Measurements from ENCODE around the gene TMEM151A. TPM values are rescaled to one million over a fixed set of nuclear protein-coding genes. Genes with fewer than 3 reads are reported as not detected.
"Not testable (repeated sequence)": the region's sequence is repeated elsewhere in the genome, so short reads cannot be mapped to it uniquely, and the experiment has no call there.

Gene TMEM151A
- total RNA-seq, 1 donor from 2014 or later, result 0.14 TPM

DNA sequence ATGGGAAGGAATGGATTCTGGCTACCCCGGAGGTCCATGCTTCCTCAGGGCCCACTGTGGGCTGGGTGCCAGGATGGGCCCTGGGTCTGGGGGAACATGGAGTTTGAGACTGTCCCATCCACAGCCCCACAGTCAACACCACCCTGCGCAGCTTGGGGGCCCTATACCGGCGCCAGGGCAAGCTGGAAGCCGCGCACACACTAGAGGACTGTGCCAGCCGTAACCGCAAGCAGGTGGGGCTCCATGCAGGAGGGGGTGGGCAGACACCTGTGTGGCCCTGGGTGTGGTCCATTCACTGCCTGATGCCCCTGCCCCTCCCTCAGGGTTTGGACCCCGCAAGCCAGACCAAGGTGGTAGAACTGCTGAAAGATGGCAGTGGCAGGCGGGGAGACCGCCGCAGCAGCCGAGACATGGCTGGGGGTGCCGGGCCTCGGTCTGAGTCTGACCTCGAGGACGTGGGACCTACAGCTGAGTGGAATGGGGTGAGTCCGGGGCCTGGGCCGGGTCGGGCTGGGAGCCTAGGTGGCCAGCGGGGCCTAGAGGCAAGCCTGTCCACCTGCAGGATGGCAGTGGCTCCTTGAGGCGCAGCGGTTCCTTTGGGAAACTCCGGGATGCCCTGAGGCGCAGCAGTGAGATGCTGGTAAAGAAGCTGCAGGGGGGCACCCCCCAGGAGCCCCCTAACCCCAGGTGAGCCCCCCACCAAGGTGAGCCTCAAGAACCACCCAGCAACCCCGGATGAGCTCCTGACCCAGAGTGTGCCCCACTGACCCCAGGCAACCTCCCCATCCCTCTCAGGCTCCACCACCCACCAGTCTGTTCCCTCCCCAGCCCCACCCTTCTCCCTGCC, 25.9 kb upstream of the TMEM151A start:
- ATAC-seq, result no peak
- DNase-seq (ENCODE audit: missing footprints), result no peak
- intact Hi-C loops (cut with DNase I), result no loop called here

DNA sequence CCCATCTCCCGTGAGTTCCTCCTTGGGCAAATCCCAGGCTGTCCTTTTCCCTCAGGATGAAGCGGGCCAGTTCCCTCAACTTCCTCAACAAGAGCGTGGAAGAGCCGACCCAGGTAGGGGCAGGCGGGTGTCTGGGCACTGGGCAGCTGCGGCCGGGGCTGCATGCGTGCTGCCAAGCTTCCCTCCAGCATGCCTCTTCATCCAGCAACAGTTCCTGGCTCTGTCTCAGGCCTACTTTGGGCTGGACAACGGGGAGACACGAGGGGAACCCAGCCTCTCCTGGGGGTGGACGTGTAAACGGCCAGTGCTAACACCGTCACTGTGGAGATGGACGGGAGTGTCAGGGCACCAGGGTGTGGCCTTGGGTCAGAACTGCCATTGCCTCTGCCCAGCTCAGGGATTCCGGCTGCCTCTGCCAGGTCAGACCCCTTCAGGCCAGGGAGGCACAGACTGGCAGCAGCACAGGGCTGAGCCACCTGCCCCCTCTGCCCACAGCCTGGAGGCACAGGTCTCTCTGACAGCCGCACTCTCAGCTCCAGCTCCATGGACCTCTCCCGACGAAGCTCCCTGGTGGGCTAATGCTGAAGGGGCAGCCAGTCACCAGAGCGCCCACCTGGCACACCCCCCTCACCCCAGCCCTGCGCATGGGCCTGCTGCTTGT, 25.2 kb upstream of the TMEM151A start:
- ATAC-seq, result no peak
- intact Hi-C loops (cut with DNase I), result no loop called here
- DNase-seq (ENCODE audit: missing footprints), result no peak

DNA sequence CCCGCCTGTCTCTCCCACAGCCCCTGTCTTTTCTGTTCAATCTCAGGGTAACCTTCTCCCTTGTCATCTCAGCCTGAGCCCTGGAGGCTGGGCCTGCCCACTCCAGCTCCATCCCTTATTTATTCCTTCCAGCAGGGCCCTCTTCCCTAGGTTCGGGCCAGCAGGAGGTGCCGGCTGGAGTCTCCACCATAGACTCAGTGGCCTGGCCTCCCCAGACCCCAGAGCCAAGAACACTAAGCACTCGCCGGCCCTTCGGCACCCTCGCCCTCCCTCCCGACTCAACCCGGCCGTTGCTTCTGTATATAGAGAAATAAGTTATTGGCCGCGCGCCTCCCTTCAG, 24.7 kb upstream of the TMEM151A start:
- DNase-seq (ENCODE audit: missing footprints), result no peak
- intact Hi-C loops (cut with DNase I), result no loop called here

DNA sequence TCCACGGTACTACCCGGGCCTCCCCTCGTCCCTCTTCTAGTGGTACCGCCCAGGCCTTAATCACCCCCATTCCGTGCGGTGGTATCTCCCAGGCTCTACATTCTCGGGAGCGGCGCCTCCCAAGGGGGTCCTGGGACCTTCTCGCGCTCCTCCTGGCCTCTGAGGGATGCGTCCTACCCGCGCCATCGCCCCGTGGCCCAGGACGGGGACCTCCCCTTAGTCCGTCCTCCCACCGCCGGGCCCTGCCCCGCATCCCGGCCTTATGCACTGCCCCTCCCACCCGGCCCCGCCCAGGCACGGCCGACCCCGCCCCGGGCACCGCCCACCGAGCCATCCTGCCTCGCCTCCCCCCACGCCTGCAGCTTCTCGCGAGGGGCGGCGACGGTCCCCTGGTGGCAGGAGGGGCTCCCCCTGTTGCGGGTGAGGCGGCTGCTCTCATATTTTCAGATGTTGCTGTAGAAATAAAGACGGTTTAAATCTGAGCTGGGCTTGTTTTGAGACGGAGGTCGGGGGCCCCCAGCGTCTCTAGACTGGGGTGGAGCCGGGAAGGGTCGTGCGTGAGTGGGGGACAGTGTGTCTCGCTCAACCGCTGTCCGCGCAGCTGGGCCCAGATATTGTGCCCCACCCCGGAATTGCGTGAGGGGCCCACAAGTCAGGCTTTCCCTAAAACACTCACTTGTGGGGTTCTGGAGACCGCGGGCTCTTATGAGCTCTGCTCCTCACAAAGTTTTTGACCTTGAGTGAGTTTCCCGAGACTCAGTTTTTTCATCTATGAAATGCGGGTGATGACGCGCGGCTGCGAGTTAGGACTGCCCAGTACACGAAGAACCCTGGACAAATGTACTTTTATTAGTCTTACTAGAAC, 24.1 kb upstream of the TMEM151A start:
- ATAC-seq, result peak; percentile 88
- peak; percentile 95 for DNase-seq (ENCODE audit: missing footprints)
- intact Hi-C loops (cut with DNase I), result no loop called here

More for the DNA sequence above, 24.7 kb upstream of the TMEM151A start:
- no peak for ATAC-seq

DNA sequence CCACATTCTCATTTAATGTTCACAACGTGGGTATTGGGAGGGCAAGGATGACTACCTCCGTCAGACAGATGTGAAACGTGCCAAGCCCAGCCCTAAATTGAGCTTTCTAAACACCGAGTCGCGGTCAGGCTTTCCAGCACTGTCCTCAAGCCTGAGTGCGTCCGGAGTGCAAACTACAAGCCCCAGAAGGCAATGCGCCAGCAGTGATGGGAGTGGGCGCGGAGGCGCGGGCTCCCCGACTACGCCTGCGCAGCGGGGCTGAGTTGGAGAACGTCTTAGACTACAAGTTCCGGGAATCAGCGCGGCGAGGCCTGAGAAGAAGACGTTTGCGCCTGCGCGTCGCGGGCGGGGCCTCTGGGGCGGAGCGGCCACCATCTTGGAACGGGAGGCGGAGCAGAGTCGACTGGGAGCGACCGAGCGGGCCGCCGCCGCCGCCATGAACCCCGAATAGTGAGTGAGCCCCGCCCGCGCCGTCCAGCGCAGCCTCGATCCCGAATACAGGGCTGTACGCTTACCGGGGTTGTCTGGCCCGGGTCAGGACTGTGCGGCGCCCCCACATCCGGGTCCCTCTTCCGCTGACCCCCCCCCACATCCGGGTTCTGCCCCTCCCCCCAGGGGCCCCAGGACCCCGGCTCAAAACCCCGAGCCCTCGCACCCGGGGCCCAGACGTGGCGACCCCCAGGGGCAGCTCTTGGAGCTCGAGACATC, 23.3 kb upstream of the TMEM151A start, which contains the start of gene RAB1B:
TSS of gene RAB1B (plus strand) at position 396 of the 708 bp plus-strand sequence. CDS start at position 437, 41 bp downstream.
- intact Hi-C loops (cut with DNase I), result no loop called here
- ATAC-seq (peak; percentile 94), DNase-seq (ENCODE audit: missing footprints) (peak; percentile 100)

DNA sequence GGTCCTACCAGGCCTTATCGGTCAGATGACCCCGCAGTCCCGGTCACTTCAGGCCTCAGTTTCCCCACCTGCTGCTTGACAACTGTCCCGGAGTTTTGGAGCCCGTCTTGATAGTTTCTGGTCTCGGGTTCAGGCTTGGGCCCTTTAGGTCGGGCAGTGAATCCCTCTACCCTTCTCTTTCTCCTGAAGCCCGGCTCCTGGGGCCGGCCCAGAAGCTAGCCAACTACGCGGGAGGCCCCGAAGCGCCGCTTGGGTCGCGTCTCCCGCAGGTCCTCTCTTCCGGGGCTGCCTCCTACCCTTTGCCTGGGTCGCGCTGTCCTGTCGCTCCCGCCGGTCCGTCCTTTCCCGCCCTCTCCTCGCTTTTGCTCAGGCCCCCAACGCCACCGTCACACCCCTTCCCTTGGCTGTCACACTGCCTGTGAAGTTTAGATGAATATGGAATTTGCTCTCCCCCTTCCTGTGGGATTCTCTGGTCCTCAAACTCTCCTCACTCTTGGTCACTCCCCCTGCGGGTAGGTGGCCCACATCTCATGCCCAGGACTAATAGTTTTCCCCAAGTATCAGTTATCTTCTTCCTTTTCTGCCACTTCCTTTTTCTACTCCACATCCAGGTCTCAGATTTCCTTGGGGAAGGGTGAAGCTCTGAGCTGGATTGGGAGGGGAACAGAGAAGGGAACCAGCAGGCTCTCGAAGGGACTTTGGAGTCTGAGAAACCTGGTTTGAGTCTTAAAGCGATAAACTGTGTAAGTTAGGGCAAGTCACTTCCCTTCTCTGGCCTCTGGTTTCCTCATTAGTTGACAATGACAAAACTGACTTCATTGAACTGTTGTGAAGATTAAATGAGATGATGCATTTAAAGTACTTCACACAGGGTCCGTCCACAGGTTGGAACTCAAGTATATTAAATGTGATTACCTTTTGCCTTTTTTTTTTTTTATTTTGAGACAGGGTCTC, 22.5 kb upstream of the TMEM151A start:
- ATAC-seq, result no peak
- intact Hi-C loops (cut with DNase I), result no loop called here
- no peak for DNase-seq (ENCODE audit: missing footprints)

DNA sequence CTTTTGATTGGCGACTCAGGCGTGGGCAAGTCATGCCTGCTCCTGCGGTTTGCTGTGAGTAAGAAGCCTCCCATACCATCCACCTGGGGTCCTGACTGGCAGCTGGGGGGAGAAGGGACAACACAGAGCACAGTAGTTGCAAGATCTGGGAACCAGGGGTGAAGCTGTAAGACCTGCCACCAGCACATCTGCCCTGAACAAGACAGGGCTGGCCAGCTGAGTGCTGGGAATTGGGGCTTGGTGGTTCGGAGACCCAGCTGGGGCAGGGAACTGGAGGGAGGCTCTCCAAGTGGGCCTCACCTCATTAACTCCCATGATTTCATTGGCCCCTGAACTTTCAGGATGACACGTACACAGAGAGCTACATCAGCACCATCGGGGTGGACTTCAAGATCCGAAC, 19.9 kb upstream of the TMEM151A start:
- no peak for ATAC-seq
- intact Hi-C loops (cut with DNase I), result no loop called here
- no peak for DNase-seq (ENCODE audit: missing footprints)

DNA sequence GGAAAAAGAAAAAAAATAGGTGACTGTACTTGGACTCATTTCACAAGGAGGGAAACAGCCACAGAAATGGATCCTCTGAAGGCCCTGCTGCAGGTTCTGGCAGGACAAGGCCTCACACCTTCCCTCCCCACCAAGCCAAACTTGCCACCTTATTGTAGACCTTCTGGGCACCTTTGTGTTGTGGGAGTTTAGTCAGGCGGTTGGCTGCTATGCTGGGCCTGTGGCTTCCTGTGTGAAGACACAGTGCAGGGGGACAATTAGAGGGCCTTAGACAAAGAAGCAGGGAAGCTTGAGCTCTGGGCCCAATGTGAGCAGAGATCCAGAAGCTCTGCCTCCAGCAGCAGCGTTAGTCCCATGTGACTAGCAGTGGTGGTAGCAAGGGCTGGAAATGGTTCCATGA, 19.1 kb upstream of the TMEM151A start:
- DNase-seq (ENCODE audit: missing footprints), result no peak
- intact Hi-C loops (cut with DNase I), result no loop called here
- ATAC-seq, result no peak

DNA sequence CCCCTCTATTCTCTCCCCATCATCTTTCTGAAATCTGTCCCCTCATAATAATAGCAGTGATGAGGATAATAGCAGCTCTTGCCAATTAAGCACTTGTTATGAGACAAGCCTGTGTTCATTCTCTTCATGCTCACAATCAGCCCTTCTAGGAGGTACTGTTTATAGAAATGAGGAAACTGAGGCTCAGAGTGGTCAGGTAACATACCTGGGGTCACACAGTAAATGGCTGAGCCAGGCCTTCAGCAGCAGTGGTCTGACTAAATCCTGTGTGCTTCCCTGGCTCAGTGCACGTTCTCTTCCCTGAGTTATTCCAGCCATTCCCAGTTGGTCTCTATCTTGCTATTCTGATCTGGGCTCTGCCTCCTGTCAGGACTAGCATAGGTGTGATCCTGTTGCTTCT, 17.5 kb upstream of the TMEM151A start:
- ATAC-seq (no peak), DNase-seq (ENCODE audit: missing footprints) (no peak)
- intact Hi-C loops (cut with DNase I), result no loop called here

DNA sequence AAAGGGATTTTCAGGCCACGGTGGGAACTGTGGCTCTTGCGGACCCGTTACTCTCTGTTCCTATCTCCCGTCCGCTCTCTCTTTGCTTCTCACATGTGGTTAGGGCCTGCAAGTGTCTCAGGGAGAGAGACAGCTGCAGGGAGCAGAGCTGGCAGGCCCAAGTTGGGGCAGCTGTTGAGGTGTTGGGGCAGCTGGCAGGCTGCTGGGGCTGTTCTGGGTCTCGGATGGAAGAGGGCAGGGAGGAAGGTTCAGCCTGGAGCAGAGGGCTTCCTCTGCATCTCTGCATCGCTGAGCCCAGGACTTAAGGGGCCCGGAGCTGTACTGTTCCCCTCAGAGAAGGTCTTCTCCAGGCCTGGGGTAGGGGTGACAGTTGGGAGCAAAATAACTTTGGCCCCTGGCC, 16.3 kb upstream of the TMEM151A start:
- intact Hi-C loops (cut with DNase I), result no loop called here
- DNase-seq (ENCODE audit: missing footprints) (no peak), ATAC-seq (no peak)

DNA sequence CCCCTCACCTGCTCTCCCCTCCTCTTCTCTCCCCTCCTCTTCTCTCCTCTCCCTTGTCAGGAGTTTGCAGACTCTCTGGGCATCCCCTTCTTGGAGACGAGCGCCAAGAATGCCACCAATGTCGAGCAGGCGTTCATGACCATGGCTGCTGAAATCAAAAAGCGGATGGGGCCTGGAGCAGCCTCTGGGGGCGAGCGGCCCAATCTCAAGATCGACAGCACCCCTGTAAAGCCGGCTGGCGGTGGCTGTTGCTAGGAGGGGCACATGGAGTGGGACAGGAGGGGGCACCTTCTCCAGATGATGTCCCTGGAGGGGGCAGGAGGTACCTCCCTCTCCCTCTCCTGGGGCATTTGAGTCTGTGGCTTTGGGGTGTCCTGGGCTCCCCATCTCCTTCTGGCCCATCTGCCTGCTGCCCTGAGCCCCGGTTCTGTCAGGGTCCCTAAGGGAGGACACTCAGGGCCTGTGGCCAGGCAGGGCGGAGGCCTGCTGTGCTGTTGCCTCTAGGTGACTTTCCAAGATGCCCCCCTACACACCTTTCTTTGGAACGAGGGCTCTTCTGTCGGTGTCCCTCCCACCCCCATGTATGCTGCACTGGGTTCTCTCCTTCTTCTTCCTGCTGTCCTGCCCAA, 15.6 kb upstream of the TMEM151A start:
- no peak for ATAC-seq
- intact Hi-C loops (cut with DNase I), result no loop called here

DNA sequence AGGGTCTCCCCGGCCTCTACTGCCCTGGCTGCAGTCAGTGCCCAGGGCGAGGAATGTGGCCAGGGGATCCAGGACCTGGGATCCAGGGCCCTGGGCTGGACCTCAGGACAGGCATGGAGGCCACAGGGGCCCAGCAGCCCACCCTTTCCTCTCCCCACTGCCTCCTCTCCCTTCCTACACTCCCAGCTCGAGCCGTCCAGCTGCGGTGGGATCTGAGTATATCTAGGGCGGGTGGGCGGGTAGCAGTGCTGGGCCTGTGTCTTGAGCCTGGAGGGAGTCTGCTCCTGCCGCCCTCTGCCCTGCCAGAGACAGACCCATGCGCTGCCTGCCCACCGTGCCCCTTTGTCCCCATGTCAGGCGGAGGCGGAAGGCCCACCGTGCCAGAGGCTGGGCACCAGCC, 15.1 kb upstream of the TMEM151A start:
- DNase-seq (ENCODE audit: missing footprints); ATAC-seq; intact Hi-C loops (cut with DNase I): not testable (repeated sequence)

More for the DNA sequence above, 15.6 kb upstream of the TMEM151A start:
- DNase-seq (ENCODE audit: missing footprints), result no peak

DNA sequence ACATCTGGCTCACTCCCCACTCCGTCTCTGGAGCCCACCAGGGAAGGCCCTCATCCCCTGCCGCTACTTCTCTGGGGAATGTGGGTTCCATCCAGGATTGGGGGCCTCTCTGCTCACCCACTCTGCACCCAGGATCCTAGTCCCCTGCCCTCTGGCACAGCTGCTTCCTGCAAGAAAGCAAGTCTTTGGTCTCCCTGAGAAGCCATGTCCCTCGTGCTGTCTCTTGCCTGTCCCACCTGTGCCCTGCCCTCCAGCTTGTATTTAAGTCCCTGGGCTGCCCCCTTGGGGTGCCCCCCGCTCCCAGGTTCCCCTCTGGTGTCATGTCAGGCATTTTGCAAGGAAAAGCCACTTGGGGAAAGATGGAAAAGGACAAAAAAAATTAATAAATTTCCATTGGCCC, 14.6 kb upstream of the TMEM151A start:
- DNase-seq (ENCODE audit: missing footprints); ATAC-seq; intact Hi-C loops (cut with DNase I): not testable (repeated sequence)

DNA sequence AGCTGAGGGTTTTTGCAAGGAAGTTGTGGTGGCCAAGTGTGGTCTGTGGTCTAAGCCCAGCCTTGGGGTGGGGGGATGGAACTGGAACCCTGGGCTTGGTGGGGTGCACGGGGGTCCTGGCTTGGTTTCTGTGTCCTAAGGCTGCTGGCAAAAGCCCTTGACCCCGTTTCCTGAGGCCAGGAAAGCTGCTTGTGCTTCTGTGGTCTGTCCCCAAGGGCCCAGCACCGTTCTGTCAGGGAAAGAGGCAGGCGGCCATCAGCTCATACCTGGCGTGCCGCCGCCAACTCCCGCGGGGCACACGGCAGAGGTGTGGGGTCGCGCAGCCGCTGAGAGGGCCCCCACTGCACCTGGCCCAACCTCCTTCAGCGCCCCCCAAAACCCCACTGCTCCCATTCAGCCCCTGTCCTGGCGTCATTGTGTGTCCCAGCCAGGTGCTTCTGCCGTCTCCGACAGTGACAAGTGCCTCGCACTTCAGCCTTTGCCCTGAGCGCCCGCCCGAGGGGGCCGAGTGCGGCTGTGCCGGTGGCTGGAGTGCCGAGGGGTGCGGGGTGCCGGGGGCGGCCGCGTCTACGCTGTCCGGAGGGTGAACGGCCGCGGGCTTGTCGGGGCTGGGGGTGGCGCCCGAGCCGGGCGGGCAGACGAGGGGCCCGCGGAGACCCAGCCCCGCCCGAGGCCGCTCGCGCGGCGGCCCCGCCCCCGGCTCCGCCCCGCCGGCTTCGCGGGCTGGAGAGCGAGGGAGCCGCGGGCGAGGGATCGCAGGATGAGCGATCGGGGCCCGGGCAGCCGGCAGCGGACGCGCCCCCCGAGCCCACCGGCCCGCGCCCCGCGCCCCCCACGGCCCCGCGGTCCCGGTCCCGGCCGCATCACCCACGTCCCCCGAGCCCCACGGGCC, 14.0 kb upstream of the TMEM151A start, which contains the start of gene CNIH2:
TSS of gene CNIH2 (plus strand) at position 705 of the 892 bp plus-strand sequence. CDS start 282 bp downstream, outside the sequence.
- ATAC-seq (peak; percentile 12), DNase-seq (ENCODE audit: missing footprints) (no peak)
- intact Hi-C loops (cut with DNase I), result no loop called here

DNA sequence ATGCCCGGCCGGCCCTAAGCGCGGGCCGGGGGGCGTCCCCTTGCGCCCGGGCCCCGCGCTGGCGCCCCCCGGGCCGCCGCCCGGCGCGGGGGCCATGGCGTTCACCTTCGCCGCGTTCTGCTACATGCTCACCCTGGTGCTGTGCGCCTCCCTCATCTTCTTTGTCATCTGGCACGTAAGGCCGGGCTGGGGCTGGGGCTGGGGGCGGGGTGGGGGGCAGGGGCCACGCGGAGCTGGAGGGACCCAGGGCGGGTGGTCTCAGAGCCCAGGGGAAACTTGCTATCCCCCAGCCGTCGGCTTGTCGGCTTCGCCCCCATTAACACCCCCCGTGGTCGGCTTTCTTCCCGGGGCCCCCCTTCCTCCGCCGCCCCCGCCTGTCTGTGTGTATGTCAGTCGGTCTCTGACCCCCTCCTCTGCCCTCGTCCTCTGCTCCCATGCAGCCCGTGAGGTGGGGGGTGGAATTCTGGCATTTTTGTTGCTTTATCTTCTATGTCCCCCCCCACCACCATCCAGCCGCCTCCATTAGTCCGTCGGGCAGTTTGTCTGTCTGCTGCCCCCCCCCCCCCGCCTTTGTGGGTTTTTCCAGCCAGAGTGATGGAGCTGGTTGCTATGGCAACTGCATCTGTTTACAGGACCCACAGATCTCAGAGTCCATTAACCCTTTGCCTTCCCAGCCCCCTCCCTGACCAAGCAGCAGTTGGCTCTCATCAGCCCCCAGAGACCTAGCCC, 13.2 kb upstream of the TMEM151A start:
- DNase-seq (ENCODE audit: missing footprints), result no peak
- ATAC-seq, result no peak
- intact Hi-C loops (cut with DNase I), result no loop called here
